Measurements from ENCODE around the gene RXRB.

Gene RXRB

DNA sequence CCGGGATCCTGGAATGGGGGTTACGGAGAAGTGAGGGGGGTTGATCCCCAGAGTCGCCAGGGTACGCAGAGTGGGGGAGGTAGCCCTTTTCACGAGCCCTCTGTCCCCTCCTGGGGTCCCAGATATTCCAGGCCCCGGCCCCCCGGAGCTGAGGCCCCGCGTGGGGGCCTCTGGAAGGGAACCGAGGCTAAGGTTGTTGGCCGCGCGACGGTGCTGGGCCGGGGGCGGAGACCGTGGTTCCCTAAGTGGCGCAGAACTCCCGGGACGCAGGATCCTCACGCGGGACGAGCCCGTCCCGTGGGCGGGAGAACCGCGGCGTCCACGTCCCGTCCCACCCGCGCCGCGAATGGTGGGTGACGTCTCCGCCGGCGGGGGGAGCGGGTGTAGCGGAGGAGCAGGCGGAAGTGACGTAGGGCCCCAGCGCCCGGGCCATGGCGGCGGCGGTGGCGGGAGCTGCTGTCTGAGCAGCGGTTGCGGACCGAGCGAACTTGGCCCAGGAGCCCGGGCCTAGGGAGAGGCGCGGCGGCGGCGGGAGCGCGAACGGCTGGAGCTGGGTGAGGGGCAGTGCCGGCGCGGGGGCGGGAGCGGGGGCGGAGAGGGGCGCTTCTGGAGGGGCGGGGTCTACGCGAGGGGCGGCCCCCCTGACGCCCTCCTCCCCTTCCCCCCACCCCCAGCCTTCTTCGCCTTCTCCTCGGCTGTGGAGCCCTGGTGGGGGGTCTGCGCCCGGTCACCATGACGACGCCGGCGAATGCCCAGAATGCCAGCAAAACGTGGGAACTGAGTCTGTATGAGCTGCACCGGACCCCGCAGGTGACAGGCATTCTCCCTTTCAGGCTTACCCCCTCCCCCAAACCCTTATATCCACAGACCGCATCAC, 7.9 kb upstream of the RXRB start, which contains the start of gene RING1:
TSS of gene RING1 (plus strand) at position 410 of the 877 bp plus-strand sequence. CDS start at position 733, 323 bp downstream.
- peak within 1 kb of the TSS; percentile 94 to 99 (median 95) for H3K4me3 Mint-ChIP-seq
- no peaks in the 10 kb centered on the region for H3K9me3 Mint-ChIP-seq
- no peaks in the 10 kb centered on the region for H3K27me3 Mint-ChIP-seq (ENCODE audit: low read depth)
- peak within 1 kb of the TSS; percentile 92 to 97 (median 93) for H3K27ac Mint-ChIP-seq
- H3K4me1 Mint-ChIP-seq, result peaks cover 53% of the 10 kb centered on the region
- TF ChIP-seq, protein P1, sequence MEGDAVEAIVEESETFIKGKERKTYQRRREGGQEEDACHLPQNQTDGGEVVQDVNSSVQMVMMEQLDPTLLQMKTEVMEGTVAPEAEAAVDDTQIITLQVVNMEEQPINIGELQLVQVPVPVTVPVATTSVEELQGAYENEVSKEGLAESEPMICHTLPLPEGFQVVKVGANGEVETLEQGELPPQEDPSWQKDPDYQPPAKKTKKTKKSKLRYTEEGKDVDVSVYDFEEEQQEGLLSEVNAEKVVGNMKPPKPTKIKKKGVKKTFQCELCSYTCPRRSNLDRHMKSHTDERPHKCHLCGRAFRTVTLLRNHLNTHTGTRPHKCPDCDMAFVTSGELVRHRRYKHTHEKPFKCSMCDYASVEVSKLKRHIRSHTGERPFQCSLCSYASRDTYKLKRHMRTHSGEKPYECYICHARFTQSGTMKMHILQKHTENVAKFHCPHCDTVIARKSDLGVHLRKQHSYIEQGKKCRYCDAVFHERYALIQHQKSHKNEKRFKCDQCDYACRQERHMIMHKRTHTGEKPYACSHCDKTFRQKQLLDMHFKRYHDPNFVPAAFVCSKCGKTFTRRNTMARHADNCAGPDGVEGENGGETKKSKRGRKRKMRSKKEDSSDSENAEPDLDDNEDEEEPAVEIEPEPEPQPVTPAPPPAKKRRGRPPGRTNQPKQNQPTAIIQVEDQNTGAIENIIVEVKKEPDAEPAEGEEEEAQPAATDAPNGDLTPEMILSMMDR (IDR thresholded peaks at IDR 0.05; ENCODE audit: unreplicated experiment in 3 of 3), result no peak
- H3K36me3 Mint-ChIP-seq (ENCODE audit: low read depth), result peaks cover 30% of the 10 kb centered on the region

DNA sequence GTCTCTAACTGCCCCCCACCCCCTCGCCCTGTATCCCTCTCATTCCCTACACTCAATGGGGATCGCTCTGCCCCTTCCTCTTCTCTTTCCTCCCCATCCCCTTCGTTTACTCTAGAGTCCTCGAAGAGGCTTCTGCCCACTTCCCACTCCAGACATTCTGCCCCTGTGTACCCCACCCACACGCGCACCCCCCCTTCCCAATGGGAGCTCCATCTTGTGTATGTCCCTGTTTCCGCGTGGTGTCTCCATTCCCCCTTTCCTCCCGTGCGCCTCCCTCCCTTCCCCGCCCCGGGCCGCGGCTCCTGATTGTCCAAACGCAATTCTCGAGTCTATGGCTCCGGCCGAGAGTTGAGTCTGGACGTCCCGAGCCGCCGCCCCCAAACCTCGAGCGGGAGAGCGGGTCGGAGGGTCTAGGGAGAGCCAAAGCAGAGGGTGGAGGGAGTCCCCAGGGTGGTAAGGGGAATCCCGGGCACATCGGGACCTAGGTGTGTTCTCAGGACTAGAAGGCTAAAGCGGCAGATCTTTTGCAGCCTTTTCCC, 7.2 kb upstream of the RXRB start:
- Mint-ChIP-seq H3K27me3 (ENCODE audit: low read depth) (no peaks in the 10 kb centered on the region), H3K36me3 (ENCODE audit: low read depth) (peaks cover 37% of the 10 kb centered on the region), H3K4me3 (peak overlapping the region; percentile 94 to 99 (median 95)), H3K9me3 (no peaks in the 10 kb centered on the region), H3K4me1 (peaks cover 55% of the 10 kb centered on the region), H3K27ac (peak overlapping the region; percentile 92 to 97 (median 93))
- TF ChIP-seq, protein P1 (IDR thresholded peaks at IDR 0.05; ENCODE audit: unreplicated experiment in 3 of 3), result no peak

DNA sequence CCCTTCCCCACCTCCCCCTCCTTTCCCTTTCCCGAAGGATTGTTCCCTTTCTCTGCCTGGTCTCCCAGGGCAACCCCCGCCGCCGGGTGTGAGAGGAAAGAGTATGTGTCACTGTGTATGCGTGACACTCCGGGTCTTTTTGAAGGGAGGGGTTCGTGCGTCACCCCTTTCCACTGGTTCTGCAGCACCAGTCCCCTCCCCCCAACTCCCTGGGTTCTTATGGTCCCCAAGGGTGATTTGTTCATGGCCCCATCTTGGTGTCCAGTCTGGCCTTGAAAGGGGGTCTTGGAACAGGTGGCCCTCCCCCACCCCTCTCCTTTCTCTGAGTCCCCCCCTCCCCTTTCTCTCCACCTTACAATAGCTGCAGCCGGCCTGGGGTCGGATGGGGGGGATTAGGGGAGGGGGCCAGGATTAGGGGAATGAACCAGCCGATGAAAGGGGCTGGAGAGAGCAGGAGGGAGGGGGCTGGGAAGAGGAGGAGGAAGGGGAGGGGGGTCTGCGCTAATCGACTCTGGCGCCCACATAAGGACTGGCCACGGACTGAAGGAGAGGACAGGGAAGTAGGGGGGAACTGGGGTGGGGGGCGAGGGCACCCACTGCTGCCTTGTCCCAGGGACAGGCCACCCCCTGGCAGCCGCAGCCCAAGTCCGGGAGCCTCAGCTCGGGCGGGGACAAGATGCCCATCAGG, 6.5 kb upstream of the RXRB start:
- peaks cover 39% of the 10 kb centered on the region for H3K36me3 Mint-ChIP-seq (ENCODE audit: low read depth)
- TF ChIP-seq, protein P1 (IDR thresholded peaks at IDR 0.05; ENCODE audit: unreplicated experiment in 3 of 3), result no peak
- peak overlapping the region; percentile 99 to 100 (median 100) for H3K4me3 Mint-ChIP-seq
- H3K4me1 Mint-ChIP-seq, result peaks cover 55% of the 10 kb centered on the region
- no peaks in the 10 kb centered on the region for H3K27me3 Mint-ChIP-seq (ENCODE audit: low read depth)
- H3K27ac Mint-ChIP-seq, result peak overlapping the region; percentile 92 to 97 (median 93)
- H3K9me3 Mint-ChIP-seq, result no peaks in the 10 kb centered on the region

DNA sequence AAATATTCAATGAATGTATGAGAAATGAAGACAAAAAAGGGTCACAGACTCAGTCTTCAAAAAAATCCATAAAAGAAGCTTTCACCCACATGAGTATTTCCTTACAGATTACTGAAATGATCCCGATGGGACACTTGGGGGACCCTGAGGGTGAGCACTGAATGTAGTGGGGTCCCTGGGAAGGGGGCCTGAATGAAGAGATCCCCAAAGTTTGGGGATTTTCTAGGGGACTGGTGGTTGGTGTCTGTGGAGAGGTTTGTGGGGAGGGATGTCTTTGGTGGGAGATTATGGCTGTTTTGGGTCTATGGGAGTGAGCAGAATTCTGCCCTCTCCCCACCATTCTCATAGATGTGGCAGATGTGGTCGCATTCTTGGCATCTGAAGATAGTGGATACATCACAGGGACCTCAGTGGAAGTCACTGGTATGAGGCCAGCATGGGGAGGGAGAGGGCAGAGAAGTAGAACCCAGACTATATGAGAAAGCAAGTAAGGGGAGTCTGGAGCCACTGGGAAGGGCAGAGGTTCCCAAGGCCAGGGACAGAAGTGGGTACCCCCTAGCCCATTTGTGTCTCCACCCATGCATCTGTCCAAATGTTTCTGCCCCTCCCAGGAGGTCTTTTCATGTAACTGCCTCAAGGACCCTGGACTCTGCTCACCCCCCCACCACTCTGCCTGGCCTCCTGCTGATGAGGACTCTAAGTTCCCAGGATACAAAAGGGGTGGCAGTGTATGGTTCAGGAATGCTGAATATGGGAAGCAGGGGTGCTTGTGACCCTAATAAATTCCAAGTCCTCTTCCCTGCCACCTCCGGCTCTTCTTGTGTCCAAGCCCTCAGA, 5.8 kb upstream of the RXRB start:
- Mint-ChIP-seq H3K36me3 (ENCODE audit: low read depth) (peaks cover 43% of the 10 kb centered on the region), H3K27me3 (ENCODE audit: low read depth) (no peaks in the 10 kb centered on the region), H3K4me3 (peak overlapping the region; percentile 99 to 100 (median 100)), H3K4me1 (peaks cover 60% of the 10 kb centered on the region), H3K27ac (peak overlapping the region; percentile 51 to 95 (median 81)), H3K9me3 (no peaks in the 10 kb centered on the region)
- TF ChIP-seq, protein P1 (IDR thresholded peaks at IDR 0.05; ENCODE audit: unreplicated experiment in 3 of 3), result no peak

DNA sequence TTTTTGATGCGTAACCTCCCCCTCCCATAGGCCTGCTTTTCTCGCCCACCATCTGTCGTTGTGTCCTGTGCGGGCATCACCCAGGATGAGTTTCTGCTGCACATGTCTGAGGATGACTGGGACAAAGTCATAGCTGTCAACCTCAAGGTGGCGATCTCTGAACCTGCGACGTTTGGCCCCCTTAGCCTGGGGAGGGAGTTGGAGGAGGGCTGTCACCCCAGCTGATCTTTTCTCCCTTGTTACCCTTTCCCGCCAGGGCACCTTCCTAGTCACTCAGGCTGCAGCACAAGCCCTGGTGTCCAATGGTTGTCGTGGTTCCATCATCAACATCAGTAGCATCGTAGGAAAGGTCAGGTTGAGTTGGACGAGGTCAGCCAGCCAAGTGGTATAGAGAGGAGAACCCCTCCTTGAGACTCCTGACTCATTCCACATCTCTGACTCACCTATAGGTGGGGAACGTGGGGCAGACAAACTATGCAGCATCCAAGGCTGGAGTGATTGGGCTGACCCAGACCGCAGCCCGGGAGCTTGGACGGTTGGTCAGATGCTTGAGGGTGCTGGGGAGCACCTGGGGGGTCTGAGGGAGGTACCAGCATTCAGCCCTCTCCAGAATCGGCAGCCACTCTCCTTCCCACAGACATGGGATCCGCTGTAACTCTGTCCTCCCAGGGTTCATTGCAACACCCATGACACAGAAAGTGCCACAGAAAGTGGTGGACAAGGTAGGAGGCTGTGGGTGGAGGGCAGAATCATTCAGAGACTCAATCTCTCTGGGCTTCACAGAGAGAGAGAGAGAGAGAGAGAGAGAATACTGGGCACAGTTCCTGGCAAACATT, 4.9 kb upstream of the RXRB start:
- Mint-ChIP-seq H3K9me3 (no peaks in the 10 kb centered on the region), H3K27ac (peak overlapping the region; percentile 51 to 95 (median 81)), H3K36me3 (ENCODE audit: low read depth) (peaks cover 46% of the 10 kb centered on the region), H3K4me1 (peaks cover 68% of the 10 kb centered on the region), H3K4me3 (peak overlapping the region; percentile 99 to 100 (median 100)), H3K27me3 (ENCODE audit: low read depth) (no peaks in the 10 kb centered on the region)
- TF ChIP-seq, protein P1 (IDR thresholded peaks at IDR 0.05; ENCODE audit: unreplicated experiment in 3 of 3), result no peak

Measured in nephron (organoid).